GM12875 (cell line): Measurements from ENCODE around the gene TRIL.

Source experiments
- H3K4me3 ChIP-seq: one replicate; pipeline ENCODE4 v1.5.1; 2011; ENCODE audit warnings: low read depth, low read length, control low read depth
- TF ChIP-seq, protein P1 (sequence below): IDR thresholded peaks from 2 replicates; pipeline ENCODE4 v1.5.1; 2011; ENCODE audit warnings: low read depth, mild to moderate bottlenecking, control low read depth, inconsistent platforms, low read length, moderate library complexity, borderline replicate concordance; ENCODE audit not compliant: insufficient read depth

TRIL gene

DNA sequence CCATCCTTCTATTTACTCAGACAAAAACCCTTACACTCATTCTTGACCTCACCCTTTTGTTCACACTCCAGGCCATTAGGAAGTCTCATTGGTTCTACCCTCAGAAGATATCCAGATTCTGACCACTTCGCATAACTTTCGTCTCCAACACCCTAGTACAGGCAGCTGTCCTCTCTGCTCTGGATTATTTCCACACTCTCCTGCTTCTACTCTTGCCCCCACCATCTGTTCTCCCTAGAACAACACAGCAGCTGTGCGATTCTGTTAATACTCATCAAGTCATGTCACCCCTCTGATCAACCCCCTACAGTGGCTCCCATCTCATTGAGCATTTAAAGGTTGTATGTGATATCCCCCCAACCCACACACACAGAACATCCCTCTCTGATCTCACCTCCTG, 15.5 kb upstream of the TRIL start:
- TF ChIP-seq, protein P1, sequence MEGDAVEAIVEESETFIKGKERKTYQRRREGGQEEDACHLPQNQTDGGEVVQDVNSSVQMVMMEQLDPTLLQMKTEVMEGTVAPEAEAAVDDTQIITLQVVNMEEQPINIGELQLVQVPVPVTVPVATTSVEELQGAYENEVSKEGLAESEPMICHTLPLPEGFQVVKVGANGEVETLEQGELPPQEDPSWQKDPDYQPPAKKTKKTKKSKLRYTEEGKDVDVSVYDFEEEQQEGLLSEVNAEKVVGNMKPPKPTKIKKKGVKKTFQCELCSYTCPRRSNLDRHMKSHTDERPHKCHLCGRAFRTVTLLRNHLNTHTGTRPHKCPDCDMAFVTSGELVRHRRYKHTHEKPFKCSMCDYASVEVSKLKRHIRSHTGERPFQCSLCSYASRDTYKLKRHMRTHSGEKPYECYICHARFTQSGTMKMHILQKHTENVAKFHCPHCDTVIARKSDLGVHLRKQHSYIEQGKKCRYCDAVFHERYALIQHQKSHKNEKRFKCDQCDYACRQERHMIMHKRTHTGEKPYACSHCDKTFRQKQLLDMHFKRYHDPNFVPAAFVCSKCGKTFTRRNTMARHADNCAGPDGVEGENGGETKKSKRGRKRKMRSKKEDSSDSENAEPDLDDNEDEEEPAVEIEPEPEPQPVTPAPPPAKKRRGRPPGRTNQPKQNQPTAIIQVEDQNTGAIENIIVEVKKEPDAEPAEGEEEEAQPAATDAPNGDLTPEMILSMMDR: no peak
- no peak overlapping the region for H3K4me3 ChIP-seq

DNA sequence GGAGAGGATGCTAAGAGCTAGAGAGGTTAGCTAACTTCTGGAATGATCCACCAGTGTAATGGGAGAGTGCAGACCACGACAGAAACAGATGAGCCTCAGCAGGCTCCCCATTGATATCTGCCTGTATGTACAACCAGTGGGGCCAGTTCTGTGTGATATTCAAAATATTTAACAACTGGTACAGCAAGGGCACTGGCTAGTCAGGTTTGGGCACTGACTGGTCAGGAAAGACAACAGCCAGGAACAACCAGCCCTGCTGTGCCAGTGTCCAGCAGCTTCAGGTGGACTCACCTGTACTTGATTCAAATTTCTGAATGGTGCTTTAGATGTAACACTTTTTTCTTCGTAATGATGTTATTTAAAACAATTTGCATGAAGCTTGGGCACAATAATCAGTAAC, 5.9 kb upstream of the TRIL start:
- TF ChIP-seq, protein P1: no peak
- H3K4me3 ChIP-seq: no peak overlapping the region

DNA sequence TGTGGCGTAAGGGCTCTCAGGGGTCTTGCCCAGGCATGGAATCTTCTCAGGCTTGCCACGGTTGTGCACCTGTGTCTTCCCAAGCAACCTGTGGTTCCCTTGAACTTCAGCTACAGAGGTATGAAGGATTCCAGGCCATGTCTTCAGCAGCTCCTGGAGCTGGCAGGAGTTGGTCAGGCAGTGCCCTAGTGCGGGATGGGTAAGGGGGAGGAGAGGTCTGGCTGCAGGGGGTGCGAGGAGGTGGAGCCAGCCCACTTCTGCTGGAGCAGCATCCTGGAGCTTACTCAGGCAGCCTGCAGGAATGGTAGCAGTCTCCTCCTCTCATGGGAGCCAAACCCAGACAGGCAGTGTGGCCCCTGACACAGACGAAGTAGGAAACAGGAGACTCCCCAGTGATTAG, 3.8 kb upstream of the TRIL start:
- no peak overlapping the region for H3K4me3 ChIP-seq
- TF ChIP-seq, protein P1: no peak

DNA sequence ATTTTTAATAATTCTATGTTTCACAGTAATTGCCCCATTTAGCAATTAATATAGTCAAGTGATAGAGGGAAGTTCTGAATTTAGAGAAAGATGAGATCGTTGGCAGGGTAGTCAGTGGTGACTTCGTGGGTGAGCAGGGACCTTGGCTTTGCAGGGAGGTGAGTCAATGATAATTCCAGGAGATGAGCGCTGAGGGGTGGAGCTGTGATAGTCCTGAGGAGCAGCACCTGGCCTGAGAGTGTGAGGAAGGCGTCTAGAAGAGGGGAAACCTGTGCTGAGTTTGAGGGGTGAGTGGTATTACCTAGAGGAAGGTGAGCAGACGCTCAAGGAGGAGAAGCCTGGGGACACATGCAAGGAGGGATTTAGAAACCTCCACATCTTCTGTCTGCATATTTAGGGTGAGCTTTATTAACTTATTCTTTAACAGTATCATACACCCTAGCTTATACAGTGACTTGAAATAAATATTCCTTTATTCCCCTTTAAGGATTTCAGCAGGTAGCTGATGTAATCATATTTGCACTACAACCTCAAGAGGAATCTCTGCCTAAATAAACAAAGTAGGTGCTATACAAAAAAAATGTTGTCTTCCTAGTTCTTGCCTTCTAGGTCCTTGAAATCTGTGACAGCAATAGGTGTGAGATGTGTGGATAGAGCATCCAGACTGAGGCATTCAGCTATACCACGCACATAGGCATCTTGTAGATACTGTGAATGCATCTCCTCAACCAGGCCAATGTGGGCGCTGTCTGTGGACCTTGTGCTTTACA, 2.1 kb upstream of the TRIL start:
- no peak overlapping the region for H3K4me3 ChIP-seq
- TF ChIP-seq, protein P1: no peak

DNA sequence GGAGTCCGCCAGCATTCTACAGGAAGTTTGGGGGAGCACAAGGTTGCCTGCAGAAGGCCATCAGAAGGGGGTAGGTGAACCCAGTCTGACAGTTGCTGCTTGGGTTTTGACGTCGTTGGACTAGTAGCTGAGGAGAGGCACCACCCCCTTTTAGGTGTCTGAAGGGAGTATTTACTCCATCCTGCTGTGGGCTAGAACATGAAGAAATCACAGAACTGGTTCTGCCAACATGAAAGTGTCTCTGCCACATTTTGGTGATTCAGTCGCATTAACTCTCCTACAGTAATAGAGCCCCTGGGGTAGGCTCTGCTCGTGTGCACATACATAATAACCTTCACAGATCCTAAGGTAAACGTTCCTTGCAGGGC, 834 bp upstream of the TRIL start:
- H3K4me3 ChIP-seq: no peak overlapping the region
- TF ChIP-seq, protein P1: no peak

DNA sequence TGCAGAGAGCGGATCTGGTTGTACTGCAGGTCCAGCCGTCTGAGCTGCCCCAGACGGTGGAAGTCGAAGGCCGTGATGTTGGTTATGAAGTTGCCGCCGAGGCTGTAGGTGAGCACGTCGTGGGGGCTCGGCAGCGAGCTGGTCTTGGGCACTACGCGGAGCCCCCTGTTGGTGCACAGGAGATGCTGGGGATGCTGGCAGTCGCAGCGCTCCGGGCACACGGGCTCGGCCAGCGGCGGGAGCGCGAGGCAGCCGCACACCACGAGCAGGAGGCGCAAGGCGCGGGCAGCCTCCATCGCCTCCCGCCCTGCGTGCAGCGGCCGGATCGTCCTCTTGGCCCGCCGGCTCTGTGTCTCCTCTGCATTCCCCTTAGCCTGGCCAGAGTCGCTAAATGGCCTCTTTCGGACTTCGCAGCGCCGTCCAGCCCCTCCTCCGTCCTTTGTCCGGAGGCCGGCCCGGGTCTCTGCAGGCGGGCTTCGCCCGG, 337 bp downstream of the TRIL start:
- TF ChIP-seq, protein P1: no peak
- no peak overlapping the region for H3K4me3 ChIP-seq

DNA sequence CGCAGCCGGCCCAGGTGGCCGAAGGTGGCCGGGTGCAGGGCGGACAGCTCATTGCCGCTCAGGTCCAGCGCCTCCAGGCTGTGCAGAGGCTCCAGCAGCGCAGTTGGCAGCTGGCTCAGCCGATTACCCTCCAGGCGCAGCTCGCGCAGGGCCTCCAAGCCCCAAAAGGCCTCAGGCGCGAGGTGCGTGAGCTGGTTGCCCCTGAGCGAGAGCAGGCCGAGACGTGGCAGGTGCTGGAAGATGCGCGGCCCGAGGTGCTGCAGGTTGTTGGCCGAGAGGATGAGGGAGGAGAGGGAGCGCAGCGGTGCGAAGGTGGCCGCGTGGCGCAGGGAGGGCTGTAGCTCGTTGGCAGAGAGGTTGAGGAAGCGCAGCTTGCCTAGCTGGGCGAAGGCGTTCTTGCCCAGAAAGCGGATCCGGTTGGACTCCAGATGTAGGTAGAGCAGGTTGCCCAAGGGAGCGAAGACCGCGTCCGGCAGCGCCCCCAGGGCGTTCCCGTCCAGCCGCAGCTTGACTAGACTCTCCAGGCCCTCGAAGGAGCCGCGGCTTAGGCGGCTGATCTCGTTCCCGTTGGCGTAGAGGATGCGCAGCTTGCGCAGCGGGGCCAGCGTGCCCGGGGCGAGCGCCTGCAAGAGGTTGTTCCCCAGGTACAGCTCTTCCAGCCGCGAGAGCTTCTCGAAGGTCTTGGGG, 923 bp downstream of the TRIL start:
- H3K4me3 ChIP-seq: no peak overlapping the region

More for the DNA sequence above, 923 bp downstream of the TRIL start:
- TF ChIP-seq, protein P1: no peak
